Breast epithelium (tissue), 4 donors: ENCODE results near the gene ATP6AP2. TPM values are rescaled to one million over a fixed set of nuclear protein-coding genes. Genes with fewer than 3 reads are reported as not detected.

Source experiments
- DNase-seq, 2 donors: peaks; one replicate each; pipeline ENCODE4 v3.0.0-alpha.2; 2019; ENCODE audit warnings: low spot score in 2 of 2
- H3K27ac ChIP-seq, 2 donors: fragments of 200-600 bp; sonication (generic) in 1 of 2; one replicate each; pipeline ENCODE4 v1.5.1; 2016 to 2019; ENCODE audit warnings: mild to moderate bottlenecking in 1 of 2
- H3K27me3 ChIP-seq, 2 donors: fragments of 200-600 bp; sonication (generic) in 1 of 2; one replicate each; pipeline versions ENCODE4 v1.5.1 to v1.6.0; 2017 to 2019; ENCODE audit warnings: control low read depth in 1 of 2, mild to moderate bottlenecking in 1 of 2
- H3K36me3 ChIP-seq: fragments of 200-600 bp; one replicate; pipeline ENCODE4 v1.5.1; 2019
- H3K4me1 ChIP-seq, 2 donors: fragments of 200-600 bp; sonication (generic); one replicate each; pipeline ENCODE4 v1.5.1; 2016 to 2019; ENCODE audit warnings: control low read depth in 1 of 2
- H3K4me3 ChIP-seq, 3 donors: fragments of 200-600 bp; sonication (generic); 1 replicate in 2 of 3; 2 replicates in 1 of 3; pipeline ENCODE4 v1.5.1; 2016 to 2019; ENCODE audit warnings: mild to moderate bottlenecking in 3 of 3, moderate library complexity in 2 of 3
- H3K9me3 ChIP-seq, 2 donors: fragments of 200-600 bp; sonication (generic) in 1 of 2; one replicate each; pipeline ENCODE4 v1.5.1; 2016 to 2019; ENCODE audit warnings: control low read depth in 1 of 2
- CTCF ChIP-seq, 3 donors: fragments of 450-650 bp; IDR thresholded peaks; one replicate each; pipeline ENCODE4 v1.5.1; 2016 to 2017; ENCODE audit warnings: antibody characterized with exemption in 3 of 3, mild to moderate bottlenecking in 3 of 3, moderate library complexity in 3 of 3
- POLR2A ChIP-seq: fragments of 450-650 bp; IDR thresholded peaks from one replicate; pipeline ENCODE4 v1.6.1; 2016; ENCODE audit warnings: antibody characterized with exemption, mild to moderate bottlenecking, moderate library complexity
- POLR2AphosphoS5 ChIP-seq, 3 donors: sonication (generic); formaldehyde crosslinking; IDR thresholded peaks; one replicate each; pipeline ENCODE4 v1.6.1; 2017; ENCODE audit warnings: antibody characterized with exemption in 3 of 3
- intact Hi-C: fragments of 100-400 bp; cut with DNase I; formaldehyde crosslinking; loops from one replicate; pipeline ENCODE4 v1.15.1; 2023; ENCODE audit warnings: low total_unique reads
- total RNA-seq, 3 donors: library from RNA; depleted of rRNA; stranded (reverse); fragments of >200 nt; gene quantifications; one replicate each; pipeline ENCODE4 v1.1.0, GENCODE V29; 2016

Gene ATP6AP2
- total RNA-seq, 3 donors from 2014 or later = 85.2 to 129 (median 103) TPM

GRCh38 chrX:40646489-40647306 lies 65.9 kb downstream of the ATP6AP2 start:
- intact Hi-C loops = loop anchor here (5.0 kb wide), 1 partner anchor 224 kb away; no protein-coding TSS in a partner anchor
- peaks cover 0 to 4% of the 10 kb centered on the region in 2 donors for H3K4me1 ChIP-seq
- H3K9me3 ChIP-seq = no peaks in the 10 kb centered on the region
- H3K27me3 ChIP-seq = peaks cover 0 to 9% of the 10 kb centered on the region in 2 donors
- H3K36me3 ChIP-seq = no peaks in the 10 kb centered on the region
- peak overlapping the region; percentile 84 to 89 for H3K27ac ChIP-seq
- TF ChIP-seq POLR2AphosphoS5 (IDR thresholded peaks at IDR 0.05) = no peak
- TF ChIP-seq CTCF (IDR thresholded peaks at IDR 0.05) = no peak
- TF ChIP-seq POLR2A = no peak
- peak overlapping the region; percentile 86 to 88 (median 86) for H3K4me3 ChIP-seq
- peak; percentile 22 to 54 for DNase-seq

GRCh38 chrX:40647307-40648197 lies 66.8 kb downstream of the ATP6AP2 start, which contains the start of gene CXorf38:
CXorf38 (minus strand) TSS chrX:40647561; CDS start chrX:40647520, 41 bp downstream.
- peak within 1 kb of the TSS; percentile 84 to 89 for H3K27ac ChIP-seq
- peaks cover 0 to 6% of the 10 kb centered on the region in 2 donors for H3K27me3 ChIP-seq
- no peaks in the 10 kb centered on the region for H3K36me3 ChIP-seq
- no peaks in the 10 kb centered on the region for H3K9me3 ChIP-seq
- peak within 1 kb of the TSS; percentile 86 to 88 (median 86) for H3K4me3 ChIP-seq
- intact Hi-C loops = loop anchor here (5.0 kb wide), 1 partner anchor 225 kb away; no protein-coding TSS in a partner anchor
- H3K4me1 ChIP-seq = peaks cover 0 to 4% of the 10 kb centered on the region in 2 donors
- no peak for TF ChIP-seq POLR2A
- TF ChIP-seq POLR2AphosphoS5 (IDR thresholded peaks at IDR 0.05) = no peak
- no peak for TF ChIP-seq CTCF (IDR thresholded peaks at IDR 0.05)
- peak; percentile 84 to 89 for DNase-seq

GRCh38 chrX:40651620-40652223 lies 71.0 kb downstream of the ATP6AP2 start:
- intact Hi-C loops = no loop called here

GRCh38 chrX:40652664-40653063 lies 71.9 kb downstream of the ATP6AP2 start:
- Histone ChIP-seq H3K4me1 (peaks cover 0 to 4% of the 10 kb centered on the region in 2 donors), H3K9me3 (no peaks in the 10 kb centered on the region), H3K27ac (no peak overlapping the region), H3K36me3 (no peaks in the 10 kb centered on the region), H3K27me3 (peaks cover 0 to 19% of the 10 kb centered on the region in 2 donors), H3K4me3 (no peak overlapping the region)
- no peak for TF ChIP-seq POLR2AphosphoS5 (IDR thresholded peaks at IDR 0.05)
- no peak for TF ChIP-seq CTCF (IDR thresholded peaks at IDR 0.05)
- no peak for TF ChIP-seq POLR2A
- DNase-seq = no peak
- intact Hi-C loops = no loop called here

More at GRCh38 chrX:40651620-40652223, 71.0 kb downstream of the ATP6AP2 start:
- TF ChIP-seq CTCF (IDR thresholded peaks at IDR 0.05) = peak; percentile 60 to 86 (median 86)
- no peak for TF ChIP-seq POLR2AphosphoS5 (IDR thresholded peaks at IDR 0.05)
- no peak for TF ChIP-seq POLR2A
- H3K27me3 ChIP-seq = peaks cover 0 to 12% of the 10 kb centered on the region in 2 donors
- DNase-seq = peak in 1 of 2 donors; percentile 72
- peaks cover 0 to 4% of the 10 kb centered on the region in 2 donors for H3K4me1 ChIP-seq
- H3K36me3 ChIP-seq = no peaks in the 10 kb centered on the region
- no peaks in the 10 kb centered on the region for H3K9me3 ChIP-seq
- H3K27ac ChIP-seq = no peak overlapping the region
- no peak overlapping the region for H3K4me3 ChIP-seq
